ENCODE measurements around the gene PJA2. TPM values are rescaled to one million over a fixed set of nuclear protein-coding genes. Genes with fewer than 3 reads are reported as not detected.

The PJA2 gene
- total and polyA plus RNA-seq, 12 donors, result 15.6 to 103 (median 87.9) TPM

DNA sequence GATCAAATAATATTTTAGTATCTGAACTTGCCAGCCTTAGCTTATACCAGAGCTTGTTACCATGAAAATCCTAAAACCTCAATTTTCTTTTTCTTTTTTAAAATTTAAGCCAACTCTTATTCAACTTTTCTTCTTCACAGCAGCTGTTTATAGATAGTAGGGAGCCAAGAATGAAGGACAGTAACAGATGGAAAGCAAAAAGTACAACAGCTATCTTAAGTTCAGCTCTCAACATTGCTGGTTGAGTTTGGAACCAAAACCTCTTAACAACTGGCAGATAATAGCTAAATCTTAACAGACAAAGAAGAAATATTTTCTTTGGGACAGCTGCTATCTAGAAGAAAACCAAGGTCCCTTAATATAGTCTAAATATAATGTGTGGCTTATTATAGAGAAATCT, 74.7 kb downstream of the PJA2 start:
- Histone ChIP-seq H3K4me1 (peaks cover 0 to 22% (median 8%) of the 10 kb centered on the region in 9 donors), H3K36me3 (peaks cover 0 to 70% (median 13%) of the 10 kb centered on the region in 9 donors), H3K27ac (peak overlapping the region in 1 of 10 donors; percentile 17), H3K27me3 (no peaks in the 10 kb centered on the region), H3K4me3 (no peak overlapping the region), H3K9me3 (no peaks in the 10 kb centered on the region)
- ATAC-seq (peak in 6 of 8 donors; percentile 55 to 83 (median 62)), DNase-seq (no peak)
- intact Hi-C loops (cut with DNase I), result no loop called here
- TF ChIP-seq, protein P1, sequence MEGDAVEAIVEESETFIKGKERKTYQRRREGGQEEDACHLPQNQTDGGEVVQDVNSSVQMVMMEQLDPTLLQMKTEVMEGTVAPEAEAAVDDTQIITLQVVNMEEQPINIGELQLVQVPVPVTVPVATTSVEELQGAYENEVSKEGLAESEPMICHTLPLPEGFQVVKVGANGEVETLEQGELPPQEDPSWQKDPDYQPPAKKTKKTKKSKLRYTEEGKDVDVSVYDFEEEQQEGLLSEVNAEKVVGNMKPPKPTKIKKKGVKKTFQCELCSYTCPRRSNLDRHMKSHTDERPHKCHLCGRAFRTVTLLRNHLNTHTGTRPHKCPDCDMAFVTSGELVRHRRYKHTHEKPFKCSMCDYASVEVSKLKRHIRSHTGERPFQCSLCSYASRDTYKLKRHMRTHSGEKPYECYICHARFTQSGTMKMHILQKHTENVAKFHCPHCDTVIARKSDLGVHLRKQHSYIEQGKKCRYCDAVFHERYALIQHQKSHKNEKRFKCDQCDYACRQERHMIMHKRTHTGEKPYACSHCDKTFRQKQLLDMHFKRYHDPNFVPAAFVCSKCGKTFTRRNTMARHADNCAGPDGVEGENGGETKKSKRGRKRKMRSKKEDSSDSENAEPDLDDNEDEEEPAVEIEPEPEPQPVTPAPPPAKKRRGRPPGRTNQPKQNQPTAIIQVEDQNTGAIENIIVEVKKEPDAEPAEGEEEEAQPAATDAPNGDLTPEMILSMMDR (IDR thresholded peaks at IDR 0.05), result no peak

DNA sequence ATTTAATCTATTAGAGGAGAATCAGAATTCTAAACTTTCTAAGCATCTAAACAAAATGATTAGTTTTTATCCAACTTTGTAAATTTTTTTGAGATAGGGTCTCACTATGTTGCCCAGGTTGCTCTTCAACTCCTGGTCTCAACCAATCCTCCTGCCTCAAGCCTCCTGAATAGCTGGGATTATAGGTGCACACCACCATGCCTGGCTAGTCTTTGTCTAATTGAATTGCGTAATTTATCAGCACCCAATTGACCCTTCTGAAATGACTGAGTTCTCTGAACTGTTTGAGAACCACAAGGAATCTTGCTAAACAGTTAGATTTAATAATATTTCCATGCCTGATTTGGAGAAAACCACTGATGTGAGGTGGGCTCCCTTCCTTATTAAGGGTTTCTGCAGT, 75.7 kb downstream of the PJA2 start:
- Histone ChIP-seq H3K36me3 (peaks cover 0 to 72% (median 13%) of the 10 kb centered on the region in 9 donors), H3K9me3 (no peaks in the 10 kb centered on the region), H3K4me1 (peaks cover 0 to 28% (median 11%) of the 10 kb centered on the region in 9 donors), H3K27ac (no peak overlapping the region), H3K4me3 (no peak overlapping the region), H3K27me3 (no peaks in the 10 kb centered on the region)
- TF ChIP-seq, protein P1 (IDR thresholded peaks at IDR 0.05), result no peak
- ATAC-seq (no peak), DNase-seq (no peak)
- 95 to 100% methylated on average over 1 of the region's 1 CpG for WGBS, 2 donors
- intact Hi-C loops (cut with DNase I), result loop anchor here in 1 of 10 donors (5.0 kb wide), 1 partner anchor 412 kb away; no protein-coding TSS in a partner anchor

DNA sequence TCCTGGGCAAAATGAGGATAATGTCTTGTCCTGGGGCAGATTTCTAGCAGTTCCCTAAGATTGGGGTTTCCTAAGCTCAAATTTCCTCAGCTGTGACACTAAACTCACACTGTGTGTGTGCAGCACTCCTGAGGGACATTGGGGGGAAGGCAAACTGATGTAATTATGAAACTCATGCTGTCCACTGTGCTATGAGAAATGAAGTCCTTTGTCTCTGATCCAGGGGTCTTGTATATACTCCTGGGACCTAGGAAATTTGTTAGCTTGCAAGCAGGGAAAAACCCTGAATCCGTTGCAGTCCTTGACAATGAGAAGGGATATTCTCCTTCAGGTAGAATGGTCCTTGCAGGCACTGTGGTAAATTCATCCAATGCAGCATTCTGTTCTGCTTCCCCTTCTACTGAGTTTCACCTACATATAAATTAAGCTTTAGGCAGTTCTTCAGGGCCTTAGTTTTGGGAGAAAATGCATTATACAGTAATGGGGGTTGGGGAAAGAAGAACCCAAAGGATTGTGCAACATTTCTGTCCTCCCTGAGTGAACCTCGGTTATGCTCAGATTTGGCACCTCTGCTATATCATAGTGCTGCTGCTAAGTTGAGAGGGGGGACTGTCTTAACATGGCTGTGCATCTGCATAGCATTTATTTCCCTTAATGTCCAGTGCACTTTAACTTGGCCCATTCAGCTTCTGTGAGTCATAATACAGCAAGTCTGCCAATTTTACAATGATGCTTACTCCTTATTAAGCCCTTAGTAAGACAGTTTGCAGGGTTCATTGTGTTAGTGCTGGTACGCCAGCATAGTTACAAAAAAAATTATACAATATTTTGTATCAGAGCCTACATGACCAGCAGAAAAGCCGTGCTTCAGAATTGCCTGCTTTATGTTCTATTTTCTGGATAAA, 80.2 kb downstream of the PJA2 start:
- H3K27ac ChIP-seq, result no peak overlapping the region
- H3K4me3 ChIP-seq, result no peak overlapping the region

DNA sequence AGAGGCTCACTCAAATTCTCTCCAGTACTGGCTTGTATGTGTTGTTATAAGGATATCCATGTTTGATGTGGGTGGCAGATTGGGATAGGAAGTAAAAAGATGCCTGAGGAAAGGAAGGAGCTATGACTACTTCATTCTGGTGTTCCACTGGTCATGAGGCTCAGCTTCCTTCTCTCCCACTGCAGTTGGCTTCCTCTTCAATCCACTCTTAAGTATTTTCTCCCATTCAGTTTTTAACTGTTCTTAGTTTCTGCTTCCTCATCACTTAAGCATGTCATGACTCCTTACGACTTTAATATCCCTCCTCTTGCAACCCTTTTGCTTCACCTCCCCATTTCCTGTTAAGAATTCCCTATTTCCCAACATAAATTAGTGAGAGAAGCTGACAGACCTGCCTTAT, 81.1 kb downstream of the PJA2 start:
- ATAC-seq (no peak), DNase-seq (no peak)
- Histone ChIP-seq H3K36me3 (peaks cover 0 to 25% (median 0%) of the 10 kb centered on the region in 9 donors), H3K27me3 (no peaks in the 10 kb centered on the region), H3K9me3 (no peaks in the 10 kb centered on the region), H3K27ac (no peak overlapping the region), H3K4me1 (peaks cover 0 to 26% (median 4%) of the 10 kb centered on the region in 9 donors), H3K4me3 (no peak overlapping the region)
- WGBS, 2 donors, result 64 to 74% methylated on average over 1 of the region's 1 CpG
- intact Hi-C loops (cut with DNase I), result no loop called here
- TF ChIP-seq, protein P1 (IDR thresholded peaks at IDR 0.05), result no peak

More for the DNA sequence above, 80.2 kb downstream of the PJA2 start:
- ATAC-seq (peak; percentile 59 to 78 (median 75)), DNase-seq (no peak)
- Histone ChIP-seq H3K4me1 (peaks cover 0 to 18% (median 4%) of the 10 kb centered on the region in 9 donors), H3K9me3 (no peaks in the 10 kb centered on the region), H3K27me3 (no peaks in the 10 kb centered on the region), H3K36me3 (peaks cover 0 to 33% (median 0%) of the 10 kb centered on the region in 9 donors)
- WGBS, 2 donors, result 71 to 82% methylated on average over 4 of the region's 4 CpGs
- TF ChIP-seq, protein P1 (IDR thresholded peaks at IDR 0.05), result no peak
- intact Hi-C loops (cut with DNase I), result loop anchor here in 1 of 10 donors (5.0 kb wide), 1 partner anchor 407 kb away; no protein-coding TSS in a partner anchor
